ENCODE measurements around the gene MFAP3. TPM values are rescaled to one million over a fixed set of nuclear protein-coding genes. Genes with fewer than 3 reads are reported as not detected.

MFAP3 gene
- total RNA-seq, 1 donor from 2014 or later: 29.4 TPM

DNA sequence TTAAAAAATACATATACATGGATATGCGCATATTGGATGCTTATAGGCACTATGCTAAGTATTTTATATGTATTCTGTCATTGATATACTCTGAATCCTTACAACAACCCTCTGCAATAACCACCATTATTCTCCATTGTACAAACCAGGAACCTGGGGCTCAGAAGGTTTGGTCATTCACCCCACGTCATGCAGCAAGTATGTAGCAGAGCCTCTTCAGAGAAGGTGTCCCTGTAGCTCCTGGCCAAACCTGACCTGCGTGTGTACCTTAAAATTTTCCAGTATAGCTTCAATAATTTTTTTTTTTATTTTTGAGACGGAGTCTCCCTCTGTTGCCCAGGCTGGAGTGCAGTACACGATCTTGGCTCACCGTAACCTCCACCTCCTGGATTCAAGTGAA is 51.9 kb downstream of the MFAP3 start:
- no peak for DNase-seq
- no peak for TF ChIP-seq CTCF (IDR thresholded peaks at IDR 0.05; ENCODE audit: borderline replicate concordance)
- H3K27me3 ChIP-seq (ENCODE audit: low read depth): no peaks in the 10 kb centered on the region
- no peak overlapping the region for H3K4me3 ChIP-seq
- H3K9me3 ChIP-seq (replicated peaks): no peaks in the 10 kb centered on the region
- no peaks in the 10 kb centered on the region for H3K36me3 ChIP-seq
- intact Hi-C loops (cut with micrococcal nuclease): no loop called here
- no peak overlapping the region for H3K27ac ChIP-seq (replicated peaks)
- peaks cover 50% of the 10 kb centered on the region for H3K4me1 ChIP-seq

DNA sequence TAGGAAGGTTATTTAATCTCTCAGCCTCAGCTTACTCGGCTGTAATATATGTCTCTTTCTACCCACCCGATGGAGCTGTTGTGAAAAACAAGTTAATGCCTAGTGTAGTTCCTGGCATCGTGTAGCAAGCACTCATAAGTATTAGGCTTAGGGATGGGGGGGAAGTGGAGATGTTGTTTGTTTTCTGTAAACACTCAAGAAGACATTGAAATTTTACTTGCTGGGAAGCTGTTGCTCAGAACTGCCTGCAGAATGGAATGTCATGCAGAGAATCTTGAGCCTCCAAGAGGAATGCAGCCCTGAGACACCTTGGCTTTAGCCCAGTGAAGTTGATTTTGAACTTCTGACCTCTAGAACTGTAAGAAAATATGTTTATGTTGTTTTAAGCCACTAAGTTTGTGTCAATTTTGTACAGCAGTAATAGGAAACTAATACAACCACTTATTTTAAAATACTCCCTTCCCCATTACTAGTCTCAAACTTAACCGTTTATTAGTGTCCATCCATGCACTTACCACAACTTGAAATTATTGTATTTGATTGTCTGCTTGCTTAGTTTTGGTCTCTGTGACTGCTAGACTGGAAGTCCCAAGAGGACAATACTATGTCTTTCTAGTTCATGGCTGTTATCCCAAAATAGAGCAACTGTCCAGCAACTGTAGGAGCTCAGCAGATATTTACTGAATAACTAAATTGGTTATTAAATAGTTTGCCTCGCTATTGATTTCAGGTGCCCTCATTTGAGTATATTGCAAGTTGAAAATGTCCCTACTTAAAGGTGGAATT is 53.8 kb downstream of the MFAP3 start:
- TF ChIP-seq CTCF (IDR thresholded peaks at IDR 0.05; ENCODE audit: borderline replicate concordance): no peak
- intact Hi-C loops (cut with micrococcal nuclease): no loop called here

GRCh38 chr5:154093142-154093532 is 54.4 kb downstream of the MFAP3 start:
- intact Hi-C loops (cut with micrococcal nuclease): no loop called here
- Histone ChIP-seq H3K27me3 (ENCODE audit: low read depth) (no peaks in the 10 kb centered on the region), H3K9me3 (replicated peaks) (no peaks in the 10 kb centered on the region), H3K27ac (replicated peaks) (no peak overlapping the region), H3K36me3 (no peaks in the 10 kb centered on the region), H3K4me1 (peaks cover 35% of the 10 kb centered on the region), H3K4me3 (no peak overlapping the region)
- TF ChIP-seq CTCF (IDR thresholded peaks at IDR 0.05; ENCODE audit: borderline replicate concordance): no peak
- no peak for DNase-seq

More for the DNA sequence above, 53.8 kb downstream of the MFAP3 start:
- Histone ChIP-seq H3K27ac (replicated peaks) (no peak overlapping the region), H3K9me3 (replicated peaks) (no peaks in the 10 kb centered on the region), H3K27me3 (ENCODE audit: low read depth) (no peaks in the 10 kb centered on the region), H3K36me3 (no peaks in the 10 kb centered on the region), H3K4me1 (peaks cover 35% of the 10 kb centered on the region), H3K4me3 (no peak overlapping the region)
- DNase-seq: no peak

GRCh38 chr5:154095904-154096303 is 57.1 kb downstream of the MFAP3 start:
- intact Hi-C loops (cut with micrococcal nuclease): no loop called here

GRCh38 chr5:154097031-154097430 is 58.3 kb downstream of the MFAP3 start:
- no peak for DNase-seq
- no peak for TF ChIP-seq CTCF (IDR thresholded peaks at IDR 0.05; ENCODE audit: borderline replicate concordance)
- H3K9me3 ChIP-seq (replicated peaks): no peaks in the 10 kb centered on the region
- no peaks in the 10 kb centered on the region for H3K27me3 ChIP-seq (ENCODE audit: low read depth)
- peaks cover 46% of the 10 kb centered on the region for H3K4me1 ChIP-seq
- H3K36me3 ChIP-seq: no peaks in the 10 kb centered on the region
- intact Hi-C loops (cut with micrococcal nuclease): no loop called here
- H3K27ac ChIP-seq (replicated peaks): no peak overlapping the region
- H3K4me3 ChIP-seq: no peak overlapping the region

More at GRCh38 chr5:154095904-154096303, 57.1 kb downstream of the MFAP3 start:
- Histone ChIP-seq H3K36me3 (no peaks in the 10 kb centered on the region), H3K27me3 (ENCODE audit: low read depth) (no peaks in the 10 kb centered on the region), H3K4me3 (no peak overlapping the region), H3K4me1 (peaks cover 49% of the 10 kb centered on the region), H3K9me3 (replicated peaks) (no peaks in the 10 kb centered on the region), H3K27ac (replicated peaks) (no peak overlapping the region)
- DNase-seq: no peak
- TF ChIP-seq CTCF (IDR thresholded peaks at IDR 0.05; ENCODE audit: borderline replicate concordance): no peak
